Upper lobe of right lung (tissue), 1 donor: Measurements from ENCODE around the gene TCF12. TPM values are rescaled to one million over a fixed set of nuclear protein-coding genes. Genes with fewer than 3 reads are reported as not detected.
"Not testable (repeated sequence)": the region's sequence is repeated elsewhere in the genome, so short reads cannot be mapped to it uniquely, and the experiment has no call there.

Experiments
- ATAC-seq: fragments of 200-7000 bp; cut with Tn5 transposase; one replicate; pipeline ENCODE4 v1.9.1; 2020; ENCODE audit warnings: mild to moderate bottlenecking, moderate library complexity
- DNase-seq: peaks from one replicate; pipeline ENCODE4 v3.0.0-alpha.2; 2020
- H3K27ac ChIP-seq: fragments of 200-600 bp; one replicate; pipeline ENCODE4 v1.8.0; 2022
- H3K27me3 ChIP-seq: fragments of 200-600 bp; one replicate; pipeline ENCODE4 v1.8.0; 2022; ENCODE audit warnings: mild to moderate bottlenecking
- H3K36me3 ChIP-seq: fragments of 200-600 bp; one replicate; pipeline ENCODE4 v1.8.0; 2022
- H3K4me1 ChIP-seq: fragments of 200-600 bp; one replicate; pipeline ENCODE4 v1.8.0; 2022
- H3K4me3 ChIP-seq: fragments of 200-600 bp; one replicate; pipeline ENCODE4 v1.8.0; 2022; ENCODE audit warnings: mild to moderate bottlenecking
- H3K9me3 ChIP-seq: fragments of 200-600 bp; one replicate; pipeline ENCODE4 v1.8.0; 2022
- CTCF ChIP-seq: fragments of 200-600 bp; IDR thresholded peaks from one replicate; pipeline ENCODE4 v1.8.0; 2022; ENCODE audit warnings: antibody characterized with exemption
- intact Hi-C: fragments of 100-400 bp; cut with DNase I; formaldehyde crosslinking; loops from one replicate; pipeline ENCODE4 v1.11.0; 2022
- total RNA-seq: library from RNA; stranded (reverse); fragmentation: NEBNext Ultra II Directional; extraction: Animal tissue kit (Norgen Biotek cat#: 25700); gene quantifications from one replicate; pipeline ENCODE4 v1.2.1, GENCODE V29; 2021
- donor health status: DM: no; HTN: yes; CAD: no; lungs with severe emphysema.

The TCF12 gene
- total RNA-seq, 1 donor from 2014 or later, result 103 TPM

DNA sequence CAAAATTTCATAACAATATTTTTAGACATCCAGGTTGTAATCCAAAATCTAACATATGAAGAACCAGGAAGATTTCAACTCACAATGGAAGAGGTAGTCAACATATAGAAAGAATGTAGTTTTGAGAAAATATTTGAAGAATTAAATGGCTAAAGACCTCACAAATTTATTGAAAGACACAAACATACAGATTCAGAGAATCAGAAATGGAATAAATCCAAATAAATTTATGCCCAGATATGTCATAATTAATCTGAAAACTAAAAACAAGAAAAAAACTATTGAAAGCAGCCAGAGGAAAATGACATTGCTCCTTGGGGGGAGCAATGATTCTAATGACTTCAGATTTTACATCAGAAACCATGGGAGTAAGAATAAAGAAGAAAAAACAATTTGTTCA lies 75.8 kb downstream of the TCF12 start:
- intact Hi-C loops, result no loop called here
- no peaks in the 10 kb centered on the region for H3K9me3 ChIP-seq
- DNase-seq (no peak), ATAC-seq (no peak)
- no peak overlapping the region for H3K27ac ChIP-seq
- H3K27me3 ChIP-seq, result no peaks in the 10 kb centered on the region
- H3K4me3 ChIP-seq, result no peak overlapping the region
- no peak for TF ChIP-seq CTCF
- H3K36me3 ChIP-seq, result no peaks in the 10 kb centered on the region
- peaks cover 6% of the 10 kb centered on the region for H3K4me1 ChIP-seq

DNA sequence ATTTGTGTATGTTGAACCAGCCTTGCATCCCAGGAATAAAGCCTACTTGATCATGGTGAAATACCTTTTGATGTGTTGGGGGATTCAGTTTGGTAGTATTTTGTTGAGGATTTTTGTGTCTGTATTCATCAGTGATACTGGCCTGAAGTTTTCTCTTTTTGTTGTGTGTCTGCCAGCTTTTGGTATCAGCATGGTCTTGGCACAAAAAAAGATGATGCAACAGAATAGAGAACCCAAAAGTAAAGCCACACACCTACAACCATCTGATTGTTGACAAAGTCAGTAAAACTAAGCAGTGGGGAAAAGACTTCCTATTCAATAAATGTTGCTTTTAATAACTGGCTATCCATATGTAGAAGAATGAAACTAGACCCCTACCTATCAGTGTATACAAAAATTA lies 77.6 kb downstream of the TCF12 start:
- no peak overlapping the region for H3K4me3 ChIP-seq
- no peak for TF ChIP-seq CTCF
- no peak overlapping the region for H3K27ac ChIP-seq
- no peaks in the 10 kb centered on the region for H3K36me3 ChIP-seq
- intact Hi-C loops, result no loop called here
- DNase-seq (no peak), ATAC-seq (no peak)
- H3K9me3 ChIP-seq, result no peaks in the 10 kb centered on the region
- H3K27me3 ChIP-seq, result no peaks in the 10 kb centered on the region
- H3K4me1 ChIP-seq, result no peaks in the 10 kb centered on the region

GRCh38 chr15:56996746-56997470 lies 78.5 kb downstream of the TCF12 start:
- ATAC-seq (no peak), DNase-seq (no peak)
- no peak overlapping the region for H3K27ac ChIP-seq
- intact Hi-C loops, result no loop called here
- H3K9me3 ChIP-seq, result no peaks in the 10 kb centered on the region
- no peak for TF ChIP-seq CTCF
- H3K36me3 ChIP-seq, result no peaks in the 10 kb centered on the region
- H3K4me1 ChIP-seq, result no peaks in the 10 kb centered on the region
- no peaks in the 10 kb centered on the region for H3K27me3 ChIP-seq
- H3K4me3 ChIP-seq, result no peak overlapping the region

- Histone ChIP-seq H3K27ac (no peak overlapping the region), H3K9me3 (no peaks in the 10 kb centered on the region), H3K36me3 (no peaks in the 10 kb centered on the region), H3K4me3 (no peak overlapping the region), H3K27me3 (no peaks in the 10 kb centered on the region), H3K4me1 (no peaks in the 10 kb centered on the region)
- ATAC-seq (no peak), DNase-seq (no peak)
- TF ChIP-seq CTCF, result no peak
- intact Hi-C loops, result no loop called here
Observed at GRCh38 chr15:57003418-57003817, 85.0 kb downstream of the TCF12 start.

DNA sequence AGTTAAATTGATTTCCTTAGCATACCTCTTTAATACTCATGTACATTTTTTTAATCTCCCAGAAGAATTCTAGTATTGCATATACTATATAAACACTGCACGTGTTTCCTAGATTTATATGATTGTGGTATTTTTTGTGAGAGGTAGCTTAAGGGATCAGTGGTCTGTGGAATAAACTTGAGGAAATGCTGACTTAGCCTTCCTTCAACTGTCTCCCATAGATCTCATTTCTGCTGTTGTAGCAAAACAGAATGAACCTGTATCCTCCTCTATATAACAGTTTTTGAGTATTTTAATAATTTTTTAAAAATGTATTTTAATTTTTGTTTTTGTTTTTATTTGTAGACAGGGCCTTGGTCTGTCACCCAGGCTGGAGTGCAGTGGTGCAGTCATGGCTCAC lies 86.8 kb downstream of the TCF12 start:
- H3K4me1 ChIP-seq, result no peaks in the 10 kb centered on the region
- ATAC-seq (no peak), DNase-seq (no peak)
- H3K27ac ChIP-seq, result no peak overlapping the region
- no peaks in the 10 kb centered on the region for H3K36me3 ChIP-seq
- no peaks in the 10 kb centered on the region for H3K27me3 ChIP-seq
- no peak overlapping the region for H3K4me3 ChIP-seq
- H3K9me3 ChIP-seq, result no peaks in the 10 kb centered on the region
- intact Hi-C loops, result no loop called here
- TF ChIP-seq CTCF, result no peak

- ATAC-seq, intact Hi-C loops, H3K4me3 ChIP-seq, H3K9me3 ChIP-seq, H3K27me3 ChIP-seq, DNase-seq, H3K27ac ChIP-seq, H3K36me3 ChIP-seq, H3K4me1 ChIP-seq: not testable (repeated sequence)
Observed at GRCh38 chr15:57007797-57008196, 89.4 kb downstream of the TCF12 start.
